Large intestine (tissue), 3 donors: Measurements from ENCODE around the gene MAD1L1. TPM values are rescaled to one million over a fixed set of nuclear protein-coding genes. Genes with fewer than 3 reads are reported as not detected.
"Not testable (repeated sequence)": the region's sequence is repeated elsewhere in the genome, so short reads cannot be mapped to it uniquely, and the experiment has no call there.

ENCODE experiments used
- DNase-seq, 2 donors: peaks; one replicate each; pipeline versions ENCODE4 v3.0.0 to v3.0.0-alpha.2; 2013
- H3K27ac ChIP-seq: one replicate; pipeline ENCODE4 v1.5.1; 2013; ENCODE audit warnings: low read length
- H3K27me3 ChIP-seq: 2 replicates; pipeline ENCODE4 v1.6.1; 2013; ENCODE audit warnings: low read length; ENCODE audit not compliant: control insufficient read depth, insufficient read depth
- H3K36me3 ChIP-seq: 2 replicates; pipeline ENCODE4 v1.6.1; 2013; ENCODE audit warnings: low read length; ENCODE audit not compliant: control insufficient read depth, insufficient read depth
- H3K4me1 ChIP-seq: one replicate; pipeline ENCODE4 v1.6.1; 2013; ENCODE audit warnings: low read length; ENCODE audit not compliant: control insufficient read depth, insufficient read depth
- H3K4me3 ChIP-seq: one replicate; pipeline ENCODE4 v1.5.1; 2013; ENCODE audit warnings: low read length
- H3K9me3 ChIP-seq: one replicate; pipeline ENCODE4 v1.6.1; 2013; ENCODE audit warnings: mild to moderate bottlenecking, low read depth, low read length, moderate library complexity; ENCODE audit not compliant: control insufficient read depth
- WGBS: methylation state at CpG from one replicate; pipeline ENCODE4 v1.1.5; 2013; ENCODE audit warnings: low lambda C conversion rate; ENCODE audit not compliant: insufficient coverage; 5-methylcytosine and 5-hydroxymethylcytosine counted together
- polyA plus RNA-seq: library from polyadenylated mRNA; unstranded; fragments of 120-200 nt; gene quantifications from one replicate; pipeline ENCODE4 v1.2.1, GENCODE V29; 2013

Gene MAD1L1
- polyA plus RNA-seq, 1 donor: 15.1 TPM

DNA sequence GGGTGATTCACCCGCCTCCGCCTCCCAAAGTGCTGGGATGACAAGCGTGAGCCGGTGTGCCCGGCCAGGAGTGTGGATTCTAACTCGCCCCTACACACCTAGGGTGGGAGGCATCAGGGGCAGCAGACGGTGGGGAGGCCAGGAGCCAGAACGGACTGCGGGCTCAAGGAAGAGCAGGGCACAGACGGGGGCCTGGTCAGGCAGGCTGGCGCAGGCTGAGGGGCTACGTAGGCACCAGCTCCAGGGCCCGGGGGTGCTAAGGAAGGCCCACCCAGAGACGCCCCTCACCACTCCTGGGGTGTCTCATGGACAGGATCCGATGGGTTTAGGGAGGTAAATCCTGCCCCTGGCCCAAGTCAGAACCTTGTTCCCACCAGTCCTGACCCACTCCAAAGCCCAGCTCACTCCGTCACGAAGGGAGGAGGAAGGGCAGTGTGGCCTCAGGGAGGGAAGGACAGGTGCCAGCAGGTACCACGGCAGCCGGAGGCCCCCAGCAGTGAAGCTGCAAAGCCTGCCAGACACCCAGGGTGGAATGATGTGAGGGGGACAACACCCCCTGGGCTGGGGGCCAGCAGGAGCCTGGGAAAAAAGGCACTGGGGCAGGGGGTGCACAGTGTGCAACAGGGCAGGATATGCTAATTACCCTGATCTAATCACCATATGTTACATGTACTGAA lies 251.4 kb downstream of the MAD1L1 start:
- Histone ChIP-seq H3K27ac (no peak overlapping the region), H3K27me3 (no peaks in the 10 kb centered on the region), H3K9me3 (peaks cover 14% of the 10 kb centered on the region), H3K4me3 (no peak overlapping the region), H3K4me1 (no peaks in the 10 kb centered on the region), H3K36me3 (peaks cover 4% of the 10 kb centered on the region)
- DNase-seq: no peak
- WGBS: no CpG with 5 or more reads among the region's 19 CpGs

- H3K4me3 ChIP-seq: no peak overlapping the region
- H3K9me3 ChIP-seq: peaks cover 14% of the 10 kb centered on the region
- H3K27me3 ChIP-seq: no peaks in the 10 kb centered on the region
- WGBS: no CpG with 5 or more reads among the region's 40 CpGs
- H3K27ac ChIP-seq: no peak overlapping the region
- no peaks in the 10 kb centered on the region for H3K4me1 ChIP-seq
- peaks cover 7% of the 10 kb centered on the region for H3K36me3 ChIP-seq
- DNase-seq: no peak
Measured at GRCh38 chr7:1979591-1980560, 252.9 kb downstream of the MAD1L1 start.

DNA sequence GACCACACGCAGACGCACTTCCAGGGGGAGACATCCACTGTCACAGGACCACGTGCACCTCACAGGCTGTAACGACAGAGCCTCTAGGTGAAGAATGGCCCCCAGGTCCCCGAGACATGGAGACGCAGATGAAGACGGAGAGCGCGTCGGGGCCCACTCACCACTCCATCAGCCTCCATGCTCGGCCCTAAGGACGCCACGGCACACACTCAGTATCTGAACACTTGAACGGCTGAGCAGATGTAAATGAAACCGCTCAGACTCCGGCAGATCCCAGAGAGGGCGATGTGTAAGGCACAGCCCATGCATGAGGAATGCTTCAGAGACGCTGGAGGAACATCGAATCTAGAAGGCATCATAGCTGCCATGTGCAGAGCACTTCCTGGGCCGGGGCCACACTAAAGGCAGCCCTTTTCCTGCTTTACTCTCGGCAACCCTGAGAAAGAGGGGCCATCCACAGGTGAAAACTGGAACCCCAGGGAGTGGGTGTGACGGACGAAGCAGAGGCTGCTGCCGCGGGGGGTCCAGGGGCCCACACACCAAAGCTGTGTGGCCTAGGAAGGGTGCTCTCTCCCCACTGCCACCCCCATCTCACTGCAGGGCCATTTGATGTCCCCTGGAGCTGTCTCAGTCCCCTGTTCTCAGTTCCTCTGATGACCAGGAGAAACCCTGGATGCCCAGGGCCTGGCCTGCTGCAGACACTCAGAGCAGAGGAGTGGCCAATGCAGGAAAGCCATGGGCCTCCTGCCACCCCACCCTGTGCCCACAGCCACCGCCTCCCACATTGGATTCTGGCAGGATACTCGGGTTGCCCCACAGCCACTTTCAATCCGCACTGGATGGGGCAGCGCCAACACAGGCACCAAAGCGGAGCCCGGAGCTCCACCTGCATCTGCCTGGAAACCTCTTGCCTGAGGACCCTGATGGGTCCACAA lies 253.8 kb downstream of the MAD1L1 start:
- WGBS: 93% methylated on average over 3 of the region's 31 CpGs
- DNase-seq: no peak

DNA sequence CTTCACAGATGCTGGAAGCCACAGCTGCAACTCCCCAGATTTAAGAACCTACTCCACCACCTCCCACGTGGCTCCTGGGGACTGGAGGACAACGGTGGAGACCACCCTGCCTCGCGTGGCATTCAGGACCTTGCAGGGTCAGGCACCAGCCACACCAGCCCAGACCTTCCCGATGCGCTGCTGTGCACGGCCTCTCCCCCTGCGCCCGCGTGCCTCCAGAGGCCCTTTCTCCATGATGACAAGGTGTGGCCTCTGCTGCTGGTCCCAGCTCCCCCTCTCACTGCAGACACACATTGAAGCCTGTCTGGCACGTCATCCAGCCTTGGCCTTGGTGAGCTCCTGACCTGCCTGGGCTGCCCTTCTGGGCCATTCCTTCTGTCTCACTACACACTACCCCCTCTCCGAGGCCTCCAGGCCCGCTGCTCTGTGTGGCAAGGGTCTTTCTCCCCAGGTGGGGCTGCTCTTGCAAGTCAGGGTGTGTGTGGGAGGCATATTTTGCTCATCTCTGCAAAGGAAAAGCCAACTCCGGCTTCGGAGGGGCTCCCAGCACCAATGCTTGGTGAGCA lies 254.8 kb downstream of the MAD1L1 start:
- Histone ChIP-seq H3K9me3 (peaks cover 14% of the 10 kb centered on the region), H3K4me3 (no peak overlapping the region), H3K4me1 (no peaks in the 10 kb centered on the region), H3K27me3 (no peaks in the 10 kb centered on the region), H3K27ac (no peak overlapping the region), H3K36me3 (peaks cover 13% of the 10 kb centered on the region)
- no CpG with 5 or more reads among the region's 15 CpGs for WGBS
- DNase-seq: no peak

More for the DNA sequence above, 253.8 kb downstream of the MAD1L1 start:
- Histone ChIP-seq H3K4me1 (no peaks in the 10 kb centered on the region), H3K27me3 (no peaks in the 10 kb centered on the region), H3K36me3 (peaks cover 7% of the 10 kb centered on the region), H3K27ac (no peak overlapping the region), H3K4me3 (no peak overlapping the region), H3K9me3 (peaks cover 14% of the 10 kb centered on the region)

- Histone ChIP-seq H3K4me1 (no peaks in the 10 kb centered on the region), H3K27me3 (no peaks in the 10 kb centered on the region), H3K9me3 (peaks cover 14% of the 10 kb centered on the region), H3K27ac (no peak overlapping the region), H3K36me3 (peaks cover 13% of the 10 kb centered on the region), H3K4me3 (no peak overlapping the region)
- no CpG with 5 or more reads among the region's 44 CpGs for WGBS
- no peak for DNase-seq
Measured at GRCh38 chr7:1977059-1977875, 255.5 kb downstream of the MAD1L1 start.

- no CpG with 5 or more reads among the region's 8 CpGs for WGBS
- H3K27me3 ChIP-seq, H3K4me3 ChIP-seq, H3K27ac ChIP-seq, H3K4me1 ChIP-seq, DNase-seq: not testable (repeated sequence)
- Histone ChIP-seq H3K36me3 (peaks cover 13% of the 10 kb centered on the region), H3K9me3 (peaks cover 14% of the 10 kb centered on the region)
Measured at GRCh38 chr7:1976521-1976920, 256.2 kb downstream of the MAD1L1 start.

DNA sequence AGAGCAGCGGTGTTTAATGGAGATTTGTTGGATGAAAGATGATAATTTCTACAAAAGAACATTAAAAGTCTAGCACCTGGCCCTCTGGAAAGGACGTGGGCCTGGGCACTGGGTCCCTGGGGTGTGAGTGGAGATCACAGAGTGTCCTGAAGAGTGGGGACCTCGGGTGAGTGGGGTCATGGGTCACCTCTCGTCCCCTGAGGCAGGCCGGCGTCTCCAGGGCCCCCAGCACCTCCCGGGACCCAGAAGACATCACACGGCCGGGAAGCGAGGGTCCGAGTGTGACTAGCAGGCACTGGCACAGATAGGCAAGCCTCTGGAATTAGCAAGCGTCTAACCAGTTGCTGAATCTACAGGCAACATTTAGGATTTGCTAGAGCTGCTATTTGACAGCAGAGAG lies 257.2 kb downstream of the MAD1L1 start:
- Histone ChIP-seq H3K36me3 (peaks cover 13% of the 10 kb centered on the region), H3K4me3 (no peak overlapping the region), H3K4me1 (no peaks in the 10 kb centered on the region), H3K27ac (no peak overlapping the region), H3K9me3 (peaks cover 14% of the 10 kb centered on the region), H3K27me3 (no peaks in the 10 kb centered on the region)
- DNase-seq: no peak
- WGBS: no CpG with 5 or more reads among the region's 12 CpGs

DNA sequence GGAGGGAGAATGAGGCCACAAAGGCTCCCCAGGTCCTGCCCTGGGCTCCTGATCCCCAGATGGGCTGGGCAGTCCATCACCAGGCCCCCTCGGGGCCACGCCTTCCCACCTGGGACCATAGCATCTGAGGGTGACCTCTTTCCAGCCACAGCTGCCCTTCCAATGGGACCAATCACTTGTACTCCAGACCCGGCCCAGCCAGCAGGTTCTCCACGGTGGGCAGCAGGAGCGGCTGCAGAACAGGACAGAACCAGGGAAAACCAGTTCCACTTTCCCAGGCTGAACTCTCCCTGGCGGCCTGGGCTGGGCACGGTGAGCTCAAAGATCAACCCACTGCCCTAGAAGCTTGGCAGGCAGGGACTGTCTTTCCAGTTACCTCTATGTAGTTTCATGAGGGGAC lies 257.6 kb downstream of the MAD1L1 start:
- Histone ChIP-seq H3K9me3 (peaks cover 14% of the 10 kb centered on the region), H3K36me3 (peaks cover 13% of the 10 kb centered on the region), H3K27ac (no peak overlapping the region), H3K4me3 (no peak overlapping the region), H3K27me3 (no peaks in the 10 kb centered on the region), H3K4me1 (no peaks in the 10 kb centered on the region)
- no peak for DNase-seq
- no CpG with 5 or more reads among the region's 7 CpGs for WGBS

- H3K4me1 ChIP-seq: no peaks in the 10 kb centered on the region
- no peak for DNase-seq
- H3K36me3 ChIP-seq: peaks cover 13% of the 10 kb centered on the region
- peaks cover 14% of the 10 kb centered on the region for H3K9me3 ChIP-seq
- 92% methylated on average over 3 of the region's 19 CpGs for WGBS
- no peak overlapping the region for H3K4me3 ChIP-seq
- H3K27me3 ChIP-seq: no peaks in the 10 kb centered on the region
- H3K27ac ChIP-seq: no peak overlapping the region
Measured at GRCh38 chr7:1974290-1975101, 258.2 kb downstream of the MAD1L1 start.
